RKO (cell line): ENCODE results near the gene RAB19.
"Not testable (repeated sequence)": the region's sequence is repeated elsewhere in the genome, so short reads cannot be mapped to it uniquely, and the experiment has no call there.

Experiments
- DNase-seq: peaks from one replicate; pipeline ENCODE4 v3.0.0-alpha.2; 2016; ENCODE audit warnings: low spot score

Gene RAB19

DNA sequence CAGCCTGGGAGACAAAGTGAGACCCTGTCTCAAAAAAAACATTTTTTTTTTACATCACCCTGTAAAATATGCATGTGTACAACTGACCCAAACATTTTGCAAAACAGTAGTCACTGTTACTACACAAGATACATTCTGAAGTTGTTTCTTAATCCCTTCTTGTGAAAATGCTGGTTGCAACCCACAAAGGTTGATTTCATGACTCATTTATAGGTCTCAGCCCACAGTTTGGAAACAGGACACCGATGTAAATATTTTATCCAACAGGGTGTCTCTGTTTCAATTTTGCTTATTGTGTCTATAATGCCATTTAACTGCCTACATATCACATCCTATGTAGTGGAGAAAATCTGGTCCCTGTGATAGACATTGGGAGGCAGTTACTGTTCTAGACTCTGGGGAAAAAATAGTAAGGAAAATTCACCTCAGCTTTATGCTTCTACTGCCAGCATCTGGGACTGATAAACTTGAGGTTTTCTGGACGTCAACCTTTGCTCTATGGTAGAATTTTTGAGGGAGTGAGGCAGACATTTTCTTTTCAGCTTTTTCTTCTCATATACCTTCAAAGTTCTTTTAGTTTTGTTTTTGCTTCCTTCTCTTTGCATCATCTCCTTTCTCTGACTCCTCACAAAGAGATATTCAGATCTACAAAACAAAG lies 1.6 kb upstream of the RAB19 start:
- no peak for DNase-seq

GRCh38 chr7:140404565-140405065 lies 757 bp downstream of the RAB19 start:
- DNase-seq: no peak

DNA sequence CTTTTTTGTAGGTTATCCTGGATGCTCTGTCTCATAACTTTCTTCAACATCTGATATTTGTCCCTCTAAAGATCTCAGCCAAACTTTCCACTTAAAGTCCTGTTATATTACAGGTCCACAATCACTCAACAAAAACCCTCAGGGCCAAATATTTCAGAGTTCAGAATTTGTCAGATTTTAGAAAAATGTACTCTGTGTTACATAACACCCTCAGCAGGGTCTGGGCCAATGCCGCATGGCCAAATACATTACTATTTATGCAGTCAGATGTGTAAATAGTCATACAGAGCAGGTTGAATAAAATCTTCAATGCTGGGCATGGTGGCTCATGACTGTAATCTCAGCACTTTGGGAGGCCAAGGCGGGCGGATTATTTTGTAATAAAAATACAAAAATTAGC lies 11.5 kb downstream of the RAB19 start:
- no peak for DNase-seq

DNA sequence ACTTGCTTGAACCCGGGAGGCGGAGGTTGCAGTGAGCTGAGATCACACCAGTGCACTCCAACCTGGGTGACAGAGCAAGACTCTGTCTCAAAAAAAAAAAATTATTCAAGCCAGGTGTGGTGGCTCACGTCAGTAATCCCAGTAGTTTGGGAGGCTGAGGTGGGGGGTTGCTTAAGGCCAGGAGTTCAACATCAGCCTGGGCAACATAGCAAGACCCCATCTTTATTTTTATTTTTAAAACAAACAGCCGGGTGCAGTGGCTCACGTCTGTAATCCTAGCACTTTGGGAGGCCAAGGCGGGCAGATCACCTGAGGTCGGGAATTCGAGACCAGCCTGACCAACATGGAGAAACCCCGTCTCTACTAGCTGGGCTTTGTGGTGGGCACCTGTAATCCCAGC lies 12.0 kb downstream of the RAB19 start:
- DNase-seq: not testable (repeated sequence)

DNA sequence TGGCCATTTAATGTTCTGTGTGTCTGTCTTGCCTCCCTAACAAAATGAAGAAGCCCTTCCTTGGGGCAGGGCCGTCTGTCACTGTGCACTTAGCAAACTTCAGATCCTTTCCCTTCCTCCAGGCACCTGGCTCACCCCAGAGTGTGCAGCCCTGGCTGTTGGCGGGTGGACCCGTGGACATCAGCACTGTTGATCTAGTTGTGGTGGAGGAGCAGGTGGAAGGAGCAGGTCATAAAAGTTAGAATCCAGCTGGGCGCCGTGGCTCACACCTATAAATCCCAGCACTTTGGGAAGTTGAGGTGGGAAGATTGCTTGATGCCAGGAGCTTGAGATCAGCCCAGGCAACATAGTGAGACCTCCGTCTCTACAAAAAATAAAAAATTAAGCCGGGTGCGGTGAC lies 12.7 kb downstream of the RAB19 start:
- no peak for DNase-seq

GRCh38 chr7:140417456-140418155 lies 13.7 kb downstream of the RAB19 start:
- DNase-seq: no peak

DNA sequence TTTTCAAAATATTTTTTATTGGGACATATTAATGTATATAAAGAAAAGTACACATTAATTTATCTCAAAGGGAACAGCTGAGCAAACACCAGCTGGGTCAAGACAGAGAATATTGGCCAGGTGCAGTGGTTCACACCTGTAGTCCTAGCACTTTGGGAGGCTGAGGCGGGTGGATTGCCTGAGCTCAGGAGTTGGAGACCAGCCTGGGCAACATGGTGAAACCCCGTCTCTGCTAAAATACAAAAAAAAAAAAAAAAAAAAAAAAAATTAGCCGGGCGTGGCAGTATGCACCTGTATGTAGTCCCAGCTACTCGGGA lies 14.3 kb downstream of the RAB19 start:
- DNase-seq: not testable (repeated sequence)

- no peak for DNase-seq
These were observed 14.8 kb downstream of the RAB19 start for GRCh38 chr7:140418653-140419052.

DNA sequence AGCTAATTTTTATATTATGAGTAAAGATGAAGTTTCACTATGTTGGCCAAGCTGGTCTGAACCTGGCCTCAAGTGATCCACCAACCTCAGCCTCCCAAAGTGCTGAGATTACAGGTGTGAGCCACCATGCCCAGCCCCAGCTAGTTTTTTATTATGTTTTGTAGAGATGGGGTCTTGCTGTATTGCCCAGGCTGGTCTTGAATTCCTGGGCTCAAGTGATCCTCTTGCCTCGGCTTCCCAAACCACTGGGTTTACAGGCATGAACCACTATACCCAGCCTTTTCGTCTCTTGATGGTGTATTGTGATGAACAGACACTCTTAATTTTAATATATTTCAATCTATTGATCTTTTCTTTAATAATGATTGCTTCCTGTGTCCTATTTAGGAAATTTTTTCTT lies 17.7 kb downstream of the RAB19 start:
- no peak for DNase-seq

DNA sequence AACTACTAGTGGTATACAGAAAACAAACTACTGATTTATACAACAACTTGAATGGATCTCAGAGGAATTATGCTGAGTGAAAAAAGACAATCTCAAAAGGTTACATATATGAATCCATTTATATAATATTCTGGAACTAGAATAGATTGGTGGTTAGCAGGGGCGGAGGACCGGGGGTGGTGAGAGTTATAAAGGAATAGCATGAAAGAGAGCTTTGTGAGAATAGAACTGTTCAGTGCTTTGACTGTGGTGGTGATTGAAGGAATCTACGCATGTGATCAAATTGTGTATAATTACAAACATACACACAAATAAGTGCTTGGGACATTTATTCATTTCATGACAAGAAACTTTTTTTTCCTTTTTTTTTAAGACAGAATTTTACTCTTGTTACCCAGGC lies 19.6 kb downstream of the RAB19 start:
- no peak for DNase-seq

DNA sequence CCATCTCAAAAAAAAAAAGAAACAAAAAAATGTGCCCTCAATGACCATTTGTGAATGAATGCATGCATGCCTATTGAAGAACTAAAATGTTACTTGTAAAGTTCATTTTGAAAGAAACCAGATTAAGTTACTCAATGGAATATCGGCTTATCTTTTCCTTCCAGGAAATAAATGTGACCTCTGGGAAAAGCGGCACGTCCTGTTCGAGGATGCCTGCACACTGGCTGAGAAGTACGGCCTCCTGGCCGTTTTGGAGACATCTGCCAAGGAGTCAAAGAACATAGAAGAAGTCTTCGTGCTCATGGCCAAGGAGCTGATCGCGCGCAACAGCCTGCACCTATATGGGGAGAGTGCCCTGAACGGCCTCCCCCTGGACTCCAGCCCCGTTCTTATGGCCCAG lies 21.9 kb downstream of the RAB19 start:
- no peak for DNase-seq

- no peak for DNase-seq
These were observed 22.3 kb downstream of the RAB19 start for GRCh38 chr7:140426130-140426529.

DNA sequence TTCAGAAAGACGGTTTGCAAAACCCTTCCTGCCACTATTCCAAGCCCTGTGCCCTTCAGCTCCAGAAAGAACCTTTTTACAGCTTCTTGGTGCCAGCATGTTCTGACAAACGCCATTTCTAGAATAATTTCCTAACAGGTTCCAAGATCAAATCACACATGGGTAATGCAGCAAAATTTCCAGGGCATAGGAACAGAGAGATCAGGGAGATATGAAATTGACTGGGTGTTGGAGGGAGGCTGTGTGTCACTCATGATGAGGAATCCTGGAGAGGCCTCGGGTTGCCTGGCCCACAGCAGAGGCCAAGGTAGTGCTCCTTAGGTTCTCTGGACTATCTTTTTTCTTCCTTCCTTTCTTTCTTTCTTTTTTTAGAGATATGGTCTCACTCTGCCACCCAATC lies 29.5 kb downstream of the RAB19 start:
- no peak for DNase-seq

DNA sequence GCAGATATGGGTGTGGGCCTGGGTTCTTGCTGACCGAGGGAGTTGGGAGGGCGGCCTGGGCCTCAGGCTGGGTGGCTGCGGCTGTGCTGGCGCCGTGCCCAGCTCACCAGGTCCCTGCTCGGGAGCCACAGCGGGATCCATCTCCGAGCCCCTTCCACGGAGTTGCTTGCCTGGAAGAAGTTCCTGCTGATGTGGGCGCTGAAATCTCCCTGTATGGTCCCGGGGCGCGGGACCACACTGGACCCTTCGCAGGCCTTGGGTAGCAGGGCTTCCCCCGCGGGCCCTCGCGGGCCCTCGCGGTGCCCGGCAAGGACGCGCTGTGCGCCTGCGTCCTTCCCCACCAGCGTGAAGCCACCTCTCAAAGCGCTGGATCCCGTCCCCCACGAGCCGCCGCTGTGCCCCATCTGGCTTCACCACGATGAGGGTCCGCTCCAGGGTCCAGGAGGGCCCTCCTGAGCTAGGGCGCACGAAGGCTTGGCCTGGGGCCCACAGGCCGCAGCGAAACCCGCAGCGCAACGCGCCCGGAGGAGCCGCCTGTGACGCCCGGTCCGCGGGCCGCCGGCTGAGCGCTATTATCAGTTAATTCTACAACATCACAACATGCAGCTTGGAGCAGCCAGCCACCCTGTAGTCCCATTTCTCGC lies 31.5 kb downstream of the RAB19 start:
- DNase-seq: no peak

DNA sequence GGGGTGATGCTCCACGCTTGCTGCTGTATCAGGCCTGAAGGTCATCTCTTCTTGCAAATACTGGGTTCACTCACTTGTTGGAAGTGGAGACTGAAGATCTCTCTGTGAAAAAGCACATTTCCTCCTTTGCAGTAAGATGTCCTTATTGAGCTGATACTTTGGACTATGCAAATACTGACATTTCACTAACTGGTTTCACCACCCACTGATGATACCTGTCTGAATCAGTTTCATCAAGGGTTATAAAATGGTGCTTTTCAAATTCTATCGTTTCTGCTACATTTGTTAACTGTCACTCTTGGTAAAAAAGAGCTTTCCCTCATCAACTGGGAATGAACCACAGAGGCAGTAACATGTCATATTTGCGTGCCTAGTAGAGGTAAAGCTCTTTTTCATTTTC lies 35.5 kb downstream of the RAB19 start:
- DNase-seq: no peak

GRCh38 chr7:140440593-140440992 lies 36.7 kb downstream of the RAB19 start:
- no peak for DNase-seq

- DNase-seq: no peak
These were observed 37.7 kb downstream of the RAB19 start for GRCh38 chr7:140441519-140441918.

DNA sequence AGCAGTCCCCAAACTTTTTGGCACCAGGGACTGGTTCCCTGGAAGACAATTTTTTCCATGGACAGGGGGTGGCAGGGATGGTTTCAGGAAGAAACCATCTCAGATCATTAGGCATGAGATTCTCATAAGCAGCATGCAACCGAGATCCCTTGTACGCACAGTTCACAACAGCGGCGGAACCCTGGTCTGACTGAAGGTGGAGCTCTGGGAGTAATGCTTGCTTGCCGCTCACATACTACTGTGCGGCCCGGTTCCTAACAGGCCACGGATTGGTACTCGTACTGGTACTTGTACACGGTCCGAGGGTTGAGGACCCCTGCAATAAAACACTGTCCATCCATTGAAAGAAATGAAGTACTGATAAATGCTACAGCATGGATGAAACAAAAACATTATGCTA lies 42.6 kb downstream of the RAB19 start:
- DNase-seq: no peak

DNA sequence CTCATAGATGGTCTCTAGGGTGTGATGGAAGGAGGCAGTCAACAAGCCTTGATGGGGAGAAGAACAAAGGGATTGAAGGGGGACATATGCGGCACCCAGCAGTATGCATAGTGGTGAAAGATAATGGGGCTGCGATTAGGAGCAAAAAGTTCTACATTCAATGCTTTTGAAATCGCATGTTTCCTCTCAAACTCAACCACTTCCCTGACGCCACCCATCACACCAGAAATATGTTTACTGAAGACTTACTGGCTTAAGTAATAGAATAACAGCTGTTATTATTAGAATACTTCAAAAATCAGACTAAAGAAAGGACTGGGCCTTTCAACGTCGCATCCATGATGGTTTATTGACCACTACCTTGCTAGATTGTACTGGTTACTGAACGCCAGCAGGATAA lies 44.0 kb downstream of the RAB19 start:
- no peak for DNase-seq

GRCh38 chr7:140448781-140449480 lies 45.1 kb downstream of the RAB19 start:
- DNase-seq: no peak

GRCh38 chr7:140451716-140452115 lies 47.9 kb downstream of the RAB19 start:
- no peak for DNase-seq

- no peak for DNase-seq
These were observed 49.4 kb downstream of the RAB19 start for GRCh38 chr7:140453273-140453672.
